22Rv1 (cell line): Measurements from ENCODE around the gene TSC22D4.
"Not testable (repeated sequence)": the region's sequence is repeated elsewhere in the genome, so short reads cannot be mapped to it uniquely, and the experiment has no call there.

ENCODE experiments used
- H3K27ac ChIP-seq: fragments of 450-650 bp; 2 replicates; pipeline ENCODE4 v1.5.1; 2017
- ZFX ChIP-seq: fragments of 450-650 bp; IDR thresholded peaks from 2 replicates; pipeline ENCODE4 v1.6.1; 2017; ENCODE audit warnings: antibody characterized with exemption, borderline replicate concordance
- TF ChIP-seq, protein P1 (sequence below): fragments of 450-650 bp; IDR thresholded peaks from 2 replicates; pipeline ENCODE4 v1.5.1; 2017; ENCODE audit warnings: mild to moderate bottlenecking

Gene TSC22D4

DNA sequence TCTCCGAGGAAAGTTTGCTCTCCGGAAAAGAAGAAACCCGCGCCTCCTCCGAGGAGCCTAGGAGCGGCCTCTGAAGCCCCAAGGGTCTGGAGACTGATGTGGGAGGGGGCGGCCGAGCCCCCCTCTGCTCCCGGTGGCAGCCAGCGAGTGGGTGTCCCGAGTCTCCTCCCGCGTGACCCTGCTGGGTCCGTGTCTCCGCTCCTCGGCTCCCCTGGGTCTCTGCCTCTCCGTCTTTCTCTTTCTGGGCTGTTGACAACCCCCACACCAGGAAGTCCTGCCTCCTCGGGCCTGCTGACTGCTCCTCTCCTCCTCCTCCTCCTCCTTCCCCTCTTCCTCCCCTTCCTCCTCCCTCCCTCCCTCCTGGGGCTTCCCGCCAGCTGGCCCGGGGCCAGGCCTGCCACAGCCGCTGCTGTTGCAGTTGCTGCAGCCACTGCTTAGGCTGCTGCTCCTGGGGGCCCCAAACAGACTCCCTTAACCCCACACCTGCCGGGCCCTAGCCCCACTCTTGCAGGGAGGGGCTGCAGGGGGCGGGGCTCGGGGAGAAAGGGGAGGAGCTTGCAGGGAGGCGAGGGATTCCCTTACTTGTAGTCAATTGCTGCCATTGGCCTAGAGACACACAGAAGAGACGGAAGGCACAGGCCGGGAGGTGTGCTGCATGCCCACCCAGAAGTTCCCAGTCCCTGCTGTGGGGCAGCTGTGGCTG lies at the start of gene TSC22D4:
Gene TSC22D4 (minus strand): TSS at position 257 of the 703 bp plus-strand sequence. CDS start 1,176 bp downstream, outside the sequence.
- TF ChIP-seq ZFX: no peak
- TF ChIP-seq, protein P1, sequence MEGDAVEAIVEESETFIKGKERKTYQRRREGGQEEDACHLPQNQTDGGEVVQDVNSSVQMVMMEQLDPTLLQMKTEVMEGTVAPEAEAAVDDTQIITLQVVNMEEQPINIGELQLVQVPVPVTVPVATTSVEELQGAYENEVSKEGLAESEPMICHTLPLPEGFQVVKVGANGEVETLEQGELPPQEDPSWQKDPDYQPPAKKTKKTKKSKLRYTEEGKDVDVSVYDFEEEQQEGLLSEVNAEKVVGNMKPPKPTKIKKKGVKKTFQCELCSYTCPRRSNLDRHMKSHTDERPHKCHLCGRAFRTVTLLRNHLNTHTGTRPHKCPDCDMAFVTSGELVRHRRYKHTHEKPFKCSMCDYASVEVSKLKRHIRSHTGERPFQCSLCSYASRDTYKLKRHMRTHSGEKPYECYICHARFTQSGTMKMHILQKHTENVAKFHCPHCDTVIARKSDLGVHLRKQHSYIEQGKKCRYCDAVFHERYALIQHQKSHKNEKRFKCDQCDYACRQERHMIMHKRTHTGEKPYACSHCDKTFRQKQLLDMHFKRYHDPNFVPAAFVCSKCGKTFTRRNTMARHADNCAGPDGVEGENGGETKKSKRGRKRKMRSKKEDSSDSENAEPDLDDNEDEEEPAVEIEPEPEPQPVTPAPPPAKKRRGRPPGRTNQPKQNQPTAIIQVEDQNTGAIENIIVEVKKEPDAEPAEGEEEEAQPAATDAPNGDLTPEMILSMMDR: no peak
- H3K27ac ChIP-seq: peak within 1 kb of the TSS; percentile 80

DNA sequence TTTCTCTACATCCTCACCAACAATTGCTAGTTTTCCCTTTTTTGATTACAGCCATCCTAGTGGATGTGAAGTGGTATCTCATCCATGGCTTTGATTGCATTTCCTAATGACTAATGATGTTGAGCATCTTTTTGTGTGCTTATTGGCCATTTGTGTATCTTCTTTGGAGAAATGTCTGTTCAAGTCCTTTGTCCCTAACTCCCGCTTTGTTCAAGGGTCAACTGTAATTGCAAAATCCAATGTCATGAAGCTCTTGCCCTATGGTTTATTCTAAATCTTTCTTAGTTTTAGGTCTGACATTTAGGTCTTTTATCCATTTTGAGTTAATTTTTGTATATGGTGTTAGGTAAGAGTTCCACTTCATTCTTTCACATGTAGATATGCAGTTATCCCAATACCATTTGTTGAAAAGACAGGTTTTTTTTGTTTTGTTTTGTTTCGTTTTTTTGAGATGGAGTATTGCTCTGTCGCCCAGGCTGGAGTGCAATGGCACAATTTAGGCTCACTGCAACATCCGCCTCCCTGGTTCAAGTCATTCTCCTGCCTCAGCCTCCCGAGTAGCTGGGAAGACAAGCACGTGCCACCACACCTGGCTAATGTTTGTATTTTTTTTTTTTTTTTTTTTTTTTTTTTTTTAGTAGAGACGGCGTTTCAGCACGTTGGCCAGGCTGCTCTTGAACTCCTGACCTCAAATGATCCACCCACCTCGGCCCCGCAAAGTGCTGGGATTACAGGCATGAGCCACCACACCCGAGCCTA lies 49.3 kb upstream of the TSC22D4 start:
- H3K27ac ChIP-seq: not testable (repeated sequence)

DNA sequence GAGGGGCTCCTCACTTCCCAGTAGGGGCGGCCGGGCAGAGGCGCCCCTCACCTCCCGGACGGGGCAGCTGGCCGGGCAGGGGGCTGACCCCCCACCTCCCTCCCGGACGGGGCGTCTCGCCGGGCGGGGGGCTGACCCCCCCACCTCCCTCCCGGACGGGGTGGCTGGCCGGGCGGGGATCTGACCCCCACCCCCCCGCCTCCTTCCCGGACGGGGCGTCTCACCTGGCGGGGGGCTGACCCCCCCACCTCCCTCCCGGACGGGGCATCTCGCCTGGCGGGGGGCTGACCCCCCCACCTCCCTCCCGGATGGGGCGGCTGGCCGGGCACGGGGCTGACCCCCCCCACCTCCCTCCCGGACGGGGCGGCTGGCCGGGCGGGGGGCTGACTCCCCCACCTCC lies 44.2 kb upstream of the TSC22D4 start:
- H3K27ac ChIP-seq: not testable (repeated sequence)

DNA sequence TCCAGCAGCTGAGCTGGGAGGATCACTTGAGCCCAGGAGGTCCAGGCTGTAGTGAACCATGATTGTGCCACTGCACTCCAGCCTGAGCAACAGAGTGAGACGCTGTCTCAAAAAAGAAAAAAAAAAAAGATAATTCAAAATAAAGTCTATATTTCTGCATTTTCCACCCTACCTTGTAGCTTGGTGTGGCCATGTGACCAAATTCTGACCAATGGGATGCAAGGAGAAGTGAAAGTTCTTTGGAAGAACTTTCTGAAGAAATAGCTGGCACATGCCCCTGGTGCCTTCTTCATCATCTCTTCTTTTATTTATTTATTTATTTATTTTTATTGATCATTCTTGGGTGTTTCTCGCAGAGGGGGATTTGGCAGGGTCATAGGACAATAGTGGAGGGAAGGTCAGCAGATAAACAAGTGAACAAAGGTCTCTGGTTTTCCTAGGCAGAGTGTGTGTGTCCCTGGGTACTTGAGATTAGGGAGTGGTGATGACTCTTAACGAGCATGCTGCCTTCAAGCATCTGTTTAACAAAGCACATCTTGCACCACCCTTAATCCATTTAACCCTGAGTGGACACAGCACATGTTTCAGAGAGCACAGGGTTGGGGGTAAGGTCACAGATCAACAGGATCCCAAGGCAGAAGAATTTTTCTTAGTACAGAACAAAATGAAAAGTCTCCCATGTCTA lies 43.0 kb upstream of the TSC22D4 start:
- H3K27ac ChIP-seq: not testable (repeated sequence)

DNA sequence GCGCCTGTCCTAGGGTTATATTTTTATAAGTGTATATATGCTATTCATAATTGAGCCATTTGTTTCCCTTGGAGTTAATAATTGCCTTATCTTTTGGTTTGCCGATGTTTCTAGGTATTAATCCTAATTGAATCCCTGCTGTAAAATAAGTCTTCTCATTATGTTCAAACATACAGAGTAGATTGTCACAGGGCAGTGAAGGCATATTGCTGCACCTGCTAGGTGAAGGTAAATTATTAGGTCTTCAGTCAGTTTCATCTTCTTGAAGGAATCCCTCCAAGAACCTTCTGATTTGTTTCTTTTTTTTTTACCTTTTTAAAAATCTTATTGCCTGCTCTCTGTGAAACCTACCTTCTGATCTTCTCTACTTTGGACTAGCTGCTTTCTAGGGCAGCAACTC lies 42.1 kb upstream of the TSC22D4 start:
- H3K27ac ChIP-seq: no peak overlapping the region
- no peak for TF ChIP-seq ZFX
- TF ChIP-seq, protein P1: no peak

DNA sequence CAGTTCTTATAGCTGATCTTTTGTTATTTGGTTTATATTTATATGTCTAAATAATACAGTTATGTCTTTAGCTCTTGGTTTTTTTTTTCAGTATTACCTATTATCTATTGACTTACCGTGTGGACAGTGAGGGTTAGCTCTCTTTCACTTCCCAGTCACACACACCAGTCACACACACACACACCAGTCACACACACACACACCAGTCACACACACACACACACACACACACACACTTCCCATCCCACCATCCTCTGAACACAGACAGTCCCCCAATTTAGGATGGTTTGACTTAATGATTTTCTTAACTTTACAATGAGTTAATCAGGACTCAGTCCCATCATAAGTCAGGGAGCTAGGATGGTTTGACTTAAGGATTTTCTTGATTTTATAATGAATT lies 41.1 kb upstream of the TSC22D4 start:
- TF ChIP-seq ZFX: no peak
- TF ChIP-seq, protein P1: no peak
- no peak overlapping the region for H3K27ac ChIP-seq

DNA sequence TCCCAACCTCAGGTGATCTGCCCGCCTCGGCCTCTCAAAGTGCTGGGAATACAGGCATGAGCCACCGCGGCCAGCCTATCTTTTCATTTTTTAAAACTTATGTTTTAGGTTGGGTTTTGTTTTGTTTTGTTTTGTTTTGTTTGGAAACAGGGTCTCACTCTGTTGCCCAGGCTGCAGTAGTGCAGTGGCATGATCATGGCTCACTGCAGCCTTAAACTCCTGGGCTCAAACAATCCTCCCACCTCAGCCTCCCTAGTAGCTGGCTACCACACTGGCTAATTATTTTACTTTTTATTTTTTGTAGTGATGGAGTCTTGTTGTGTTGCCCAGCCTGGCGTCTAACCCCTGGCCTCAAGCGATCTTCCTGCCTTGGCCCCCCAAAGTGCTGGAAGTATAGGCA lies 40.6 kb upstream of the TSC22D4 start:
- TF ChIP-seq, protein P1: no peak
- TF ChIP-seq ZFX: no peak
- no peak overlapping the region for H3K27ac ChIP-seq

DNA sequence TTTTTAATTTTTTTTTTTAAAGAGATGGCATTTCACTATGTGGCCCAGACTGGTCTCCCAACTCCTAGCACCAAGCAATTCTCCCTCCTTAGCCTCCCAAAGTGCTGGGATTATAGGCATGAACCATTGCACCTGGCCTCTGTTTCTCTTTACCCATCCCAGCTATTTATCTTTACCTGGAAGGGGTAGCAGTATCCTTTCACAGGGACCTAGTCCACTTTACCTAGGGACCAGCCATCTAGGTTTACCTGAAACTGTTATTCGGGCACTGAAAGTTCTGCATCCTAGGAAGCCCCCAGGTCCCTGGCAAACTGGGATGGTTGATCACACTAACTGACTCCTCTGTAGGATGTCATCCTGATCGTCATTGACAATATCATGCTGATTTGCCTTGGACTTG lies 38.3 kb upstream of the TSC22D4 start:
- H3K27ac ChIP-seq: no peak overlapping the region
- no peak for TF ChIP-seq ZFX
- TF ChIP-seq, protein P1: no peak
